HepG2 (cell line): Measurements from ENCODE around the gene NCOA6. TPM values are rescaled to one million over a fixed set of nuclear protein-coding genes. Genes with fewer than 3 reads are reported as not detected.

Experiments used
- BCL6 ChIP-seq: IDR thresholded peaks from 2 replicates; pipeline ENCODE4 v1.6.1; 2016; ENCODE audit warnings: missing genetic modification reagents, missing compliant biosample characterization
- CENPX ChIP-seq: sonication (generic); formaldehyde crosslinking; IDR thresholded peaks from 2 replicates; pipeline ENCODE4 v1.9.0; 2021; ENCODE audit warnings: mild to moderate bottlenecking, missing genetic modification reagents, moderate library complexity
- EED ChIP-seq: sonication (generic); formaldehyde crosslinking; IDR thresholded peaks from 2 replicates; pipeline ENCODE4 v1.5.0; 2020; ENCODE audit warnings: mild to moderate bottlenecking, missing genetic modification reagents
- FOXK2 ChIP-seq: fragments of 450-650 bp; IDR thresholded peaks from 2 replicates; pipeline ENCODE4 v1.6.1; 2016
- PPARG ChIP-seq: conservative IDR thresholded peaks from 2 replicates; pipeline ENCODE4 v1.6.1; 2016; ENCODE audit warnings: missing biosample characterization, missing genetic modification reagents
- SAP130 ChIP-seq: IDR thresholded peaks from 2 replicates; pipeline ENCODE4 v1.6.1; 2016; ENCODE audit warnings: low read depth
- TBX2 ChIP-seq: sonication (generic); formaldehyde crosslinking; IDR thresholded peaks from 2 replicates; pipeline ENCODE4 v1.5.0; 2020; ENCODE audit warnings: missing genetic modification reagents, mild to moderate bottlenecking, borderline replicate concordance
- ZMAT3 ChIP-seq: sonication (generic); formaldehyde crosslinking; conservative IDR thresholded peaks from 2 replicates; pipeline ENCODE4 v1.7.0; 2021; ENCODE audit warnings: missing genetic modification reagents
- ZNF354B ChIP-seq: sonication (generic); formaldehyde crosslinking; IDR thresholded peaks from 2 replicates; pipeline ENCODE4 v1.8.0; 2022; ENCODE audit warnings: mild to moderate bottlenecking, missing genetic modification reagents
- ZNF441 ChIP-seq: sonication (generic); formaldehyde crosslinking; IDR thresholded peaks from 2 replicates; pipeline ENCODE4 v1.7.0; 2021; ENCODE audit warnings: missing genetic modification reagents, borderline replicate concordance
- ZNF672 ChIP-seq: sonication (generic); formaldehyde crosslinking; IDR thresholded peaks from 2 replicates; pipeline ENCODE4 v1.8.1; 2022; ENCODE audit warnings: missing genetic modification reagents
- polyA plus RNA-seq, 8 experiments: library from polyadenylated mRNA; depleted of rRNA in 3 of 8; stranded (reverse) in 7 of 8; unstranded in 1 of 8; fragments of >200 nt; fragmentation: Illumina TruSeq in 4 of 8; extraction: Trizol in 4 of 8; gene quantifications; 2 replicates each; pipeline versions ENCODE4 v1.2.1 to v1.2.3, GENCODE V29; 2011 to 2016; ENCODE audit warnings: low read depth in 4 of 8, missing spikeins in 1 of 8, mixed read lengths in 1 of 8; ENCODE audit not compliant: insufficient read depth in 1 of 8
- total RNA-seq, 5 experiments: library from RNA; depleted of rRNA; stranded (reverse); fragments of >200 nt; fragmentation: Illumina TruSeq; extraction: Trizol; gene quantifications; 2 replicates each; pipeline ENCODE4 v1.2.3, GENCODE V29; 2016; ENCODE audit warnings: low read depth in 1 of 5
- TF ChIP-seq, protein P1 (sequence below): sonication (generic); formaldehyde crosslinking; IDR thresholded peaks from 2 replicates; pipeline ENCODE4 v1.5.0; 2020; ENCODE audit warnings: mild to moderate bottlenecking, missing genetic modification reagents, borderline replicate concordance
- TF ChIP-seq, protein P2 (sequence below): sonication (generic); formaldehyde crosslinking; IDR thresholded peaks from 2 replicates; pipeline ENCODE4 v1.8.1; 2023; ENCODE audit warnings: missing genetic modification reagents, mild to moderate bottlenecking, borderline replicate concordance
- TF ChIP-seq, protein P3 (sequence below): IDR thresholded peaks from 2 replicates; pipeline ENCODE4 v1.6.1; 2018; ENCODE audit warnings: missing genetic modification reagents, mild to moderate bottlenecking, missing compliant biosample characterization
- TF ChIP-seq, protein P4 (sequence below): sonication (generic); formaldehyde crosslinking; IDR thresholded peaks from 2 replicates; pipeline ENCODE4 v1.5.1; 2020; ENCODE audit warnings: missing genetic modification reagents, mild to moderate bottlenecking, borderline replicate concordance
- TF ChIP-seq, protein P5 (sequence below): sonication (generic); formaldehyde crosslinking; IDR thresholded peaks from 2 replicates; pipeline ENCODE4 v1.4.0; 2020; ENCODE audit warnings: mild to moderate bottlenecking, missing genetic modification reagents
- TF ChIP-seq, protein P6 (sequence below): conservative IDR thresholded peaks from 2 replicates; pipeline ENCODE4 v1.6.1; 2018; ENCODE audit warnings: missing genetic modification reagents
- TF ChIP-seq, protein P7 (sequence below): sonication (generic); formaldehyde crosslinking; IDR thresholded peaks from 2 replicates; pipeline ENCODE4 v1.4.0; 2020; ENCODE audit warnings: low read depth, mild to moderate bottlenecking, missing genetic modification reagents
- TF ChIP-seq, protein P8 (sequence below): fragments of 450-650 bp; IDR thresholded peaks from 2 replicates; pipeline ENCODE4 v1.6.1; 2017

Gene NCOA6
- total and polyA plus RNA-seq, 2 of the 13 experiments (the other 11 are each of a cell fraction or from before 2014, with no cell fraction given) = 11.2 to 29.3 TPM

DNA sequence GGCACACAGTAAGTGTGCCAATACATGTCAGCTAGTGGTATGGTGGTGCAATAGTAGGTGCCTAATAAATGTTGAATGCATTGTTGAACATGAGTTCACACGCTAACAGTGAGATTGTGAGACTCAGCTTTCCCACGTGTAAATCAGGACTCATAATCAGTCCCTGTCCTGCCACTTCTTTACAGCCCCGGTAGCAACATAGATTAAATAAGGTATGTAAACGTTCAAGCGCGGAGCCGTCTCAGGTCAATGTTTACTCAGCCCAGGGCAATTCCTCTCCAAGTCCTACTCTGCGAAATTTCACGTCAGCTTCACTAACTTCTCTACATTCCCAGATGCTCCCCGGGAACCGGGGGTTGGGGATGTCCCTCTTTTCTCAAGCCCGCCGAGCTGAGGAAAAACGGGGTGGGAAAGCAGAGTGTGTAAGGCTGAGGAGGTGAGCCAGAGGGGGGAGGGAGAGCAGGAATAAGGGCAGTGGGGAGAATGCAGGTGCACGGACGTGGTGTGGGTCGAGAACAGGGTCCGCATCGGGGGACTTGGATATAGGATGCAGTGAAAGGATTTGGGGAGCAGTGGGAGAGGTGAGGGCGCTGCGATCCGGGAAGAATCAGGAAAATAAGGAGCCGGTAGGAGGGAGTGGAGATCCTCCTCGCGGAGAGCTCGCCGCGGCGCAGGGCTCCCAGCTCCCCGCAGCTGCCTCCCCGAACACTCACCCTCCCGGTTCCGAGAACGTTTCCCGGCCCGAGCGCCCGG lies 121.9 kb downstream of the NCOA6 start (continued):
- TF ChIP-seq, protein P1, sequence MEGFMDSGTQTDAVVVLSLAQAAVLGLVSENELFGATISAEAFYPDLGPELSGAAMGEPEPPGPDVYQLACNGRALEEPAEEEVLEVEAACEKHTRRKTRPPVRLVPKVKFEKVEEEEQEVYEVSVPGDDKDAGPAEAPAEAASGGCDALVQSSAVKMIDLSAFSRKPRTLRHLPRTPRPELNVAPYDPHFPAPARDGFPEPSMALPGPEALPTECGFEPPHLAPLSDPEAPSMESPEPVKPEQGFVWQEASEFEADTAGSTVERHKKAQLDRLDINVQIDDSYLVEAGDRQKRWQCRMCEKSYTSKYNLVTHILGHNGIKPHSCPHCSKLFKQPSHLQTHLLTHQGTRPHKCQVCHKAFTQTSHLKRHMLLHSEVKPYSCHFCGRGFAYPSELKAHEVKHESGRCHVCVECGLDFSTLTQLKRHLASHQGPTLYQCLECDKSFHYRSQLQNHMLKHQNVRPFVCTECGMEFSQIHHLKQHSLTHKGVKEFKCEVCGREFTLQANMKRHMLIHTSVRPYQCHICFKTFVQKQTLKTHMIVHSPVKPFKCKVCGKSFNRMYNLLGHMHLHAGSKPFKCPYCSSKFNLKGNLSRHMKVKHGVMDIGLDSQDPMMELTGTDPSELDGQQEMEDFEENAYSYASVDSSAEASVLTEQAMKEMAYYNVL = no peak
- TF ChIP-seq, protein P2, sequence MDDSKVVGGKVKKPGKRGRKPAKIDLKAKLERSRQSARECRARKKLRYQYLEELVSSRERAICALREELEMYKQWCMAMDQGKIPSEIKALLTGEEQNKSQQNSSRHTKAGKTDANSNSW = no peak
- peak; percentile 31 for TF ChIP-seq EED (CRISPR knock-in tag)
- TF ChIP-seq FOXK2 = no peak; the same call in none of the 2 replicates
- TF ChIP-seq BCL6 (CRISPR knock-in tag) = peak; percentile 70
- TF ChIP-seq, protein P3, sequence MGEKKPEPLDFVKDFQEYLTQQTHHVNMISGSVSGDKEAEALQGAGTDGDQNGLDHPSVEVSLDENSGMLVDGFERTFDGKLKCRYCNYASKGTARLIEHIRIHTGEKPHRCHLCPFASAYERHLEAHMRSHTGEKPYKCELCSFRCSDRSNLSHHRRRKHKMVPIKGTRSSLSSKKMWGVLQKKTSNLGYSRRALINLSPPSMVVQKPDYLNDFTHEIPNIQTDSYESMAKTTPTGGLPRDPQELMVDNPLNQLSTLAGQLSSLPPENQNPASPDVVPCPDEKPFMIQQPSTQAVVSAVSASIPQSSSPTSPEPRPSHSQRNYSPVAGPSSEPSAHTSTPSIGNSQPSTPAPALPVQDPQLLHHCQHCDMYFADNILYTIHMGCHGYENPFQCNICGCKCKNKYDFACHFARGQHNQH (CRISPR knock-in tag) = peak; percentile 86
- no peak for TF ChIP-seq CENPX (CRISPR knock-in tag)
- peak; percentile 29; the same call in 1 of the 2 replicates for TF ChIP-seq PPARG
- TF ChIP-seq, protein P4, sequence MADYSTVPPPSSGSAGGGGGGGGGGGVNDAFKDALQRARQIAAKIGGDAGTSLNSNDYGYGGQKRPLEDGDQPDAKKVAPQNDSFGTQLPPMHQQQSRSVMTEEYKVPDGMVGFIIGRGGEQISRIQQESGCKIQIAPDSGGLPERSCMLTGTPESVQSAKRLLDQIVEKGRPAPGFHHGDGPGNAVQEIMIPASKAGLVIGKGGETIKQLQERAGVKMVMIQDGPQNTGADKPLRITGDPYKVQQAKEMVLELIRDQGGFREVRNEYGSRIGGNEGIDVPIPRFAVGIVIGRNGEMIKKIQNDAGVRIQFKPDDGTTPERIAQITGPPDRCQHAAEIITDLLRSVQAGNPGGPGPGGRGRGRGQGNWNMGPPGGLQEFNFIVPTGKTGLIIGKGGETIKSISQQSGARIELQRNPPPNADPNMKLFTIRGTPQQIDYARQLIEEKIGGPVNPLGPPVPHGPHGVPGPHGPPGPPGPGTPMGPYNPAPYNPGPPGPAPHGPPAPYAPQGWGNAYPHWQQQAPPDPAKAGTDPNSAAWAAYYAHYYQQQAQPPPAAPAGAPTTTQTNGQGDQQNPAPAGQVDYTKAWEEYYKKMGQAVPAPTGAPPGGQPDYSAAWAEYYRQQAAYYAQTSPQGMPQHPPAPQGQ (CRISPR knock-in tag) = no peak
- TF ChIP-seq ZNF441 (CRISPR knock-in tag) = 0 out of 2 replicates have a peak, but pooled peaks have one; percentile 11
- peak; percentile 37; the same call in 1 of the 2 replicates for TF ChIP-seq ZMAT3
- TF ChIP-seq ZNF354B (CRISPR knock-in tag) = no peak; the same call in none of the 2 replicates
- TF ChIP-seq SAP130 = peak; percentile 82
- TF ChIP-seq, protein P5, sequence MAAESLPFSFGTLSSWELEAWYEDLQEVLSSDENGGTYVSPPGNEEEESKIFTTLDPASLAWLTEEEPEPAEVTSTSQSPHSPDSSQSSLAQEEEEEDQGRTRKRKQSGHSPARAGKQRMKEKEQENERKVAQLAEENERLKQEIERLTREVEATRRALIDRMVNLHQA (CRISPR knock-in tag) = 0 out of 2 replicates have a peak, but pooled peaks have one; percentile 39
- TF ChIP-seq, protein P6, sequence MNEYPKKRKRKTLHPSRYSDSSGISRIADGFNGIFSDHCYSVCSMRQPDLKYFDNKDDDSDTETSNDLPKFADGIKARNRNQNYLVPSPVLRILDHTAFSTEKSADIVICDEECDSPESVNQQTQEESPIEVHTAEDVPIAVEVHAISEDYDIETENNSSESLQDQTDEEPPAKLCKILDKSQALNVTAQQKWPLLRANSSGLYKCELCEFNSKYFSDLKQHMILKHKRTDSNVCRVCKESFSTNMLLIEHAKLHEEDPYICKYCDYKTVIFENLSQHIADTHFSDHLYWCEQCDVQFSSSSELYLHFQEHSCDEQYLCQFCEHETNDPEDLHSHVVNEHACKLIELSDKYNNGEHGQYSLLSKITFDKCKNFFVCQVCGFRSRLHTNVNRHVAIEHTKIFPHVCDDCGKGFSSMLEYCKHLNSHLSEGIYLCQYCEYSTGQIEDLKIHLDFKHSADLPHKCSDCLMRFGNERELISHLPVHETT (CRISPR knock-in tag) = 0 out of 2 replicates have a peak, but pooled peaks have one; percentile 33
- TF ChIP-seq TBX2 = peak; percentile 72; the same call in 1 of the 2 replicates
- TF ChIP-seq, protein P7, sequence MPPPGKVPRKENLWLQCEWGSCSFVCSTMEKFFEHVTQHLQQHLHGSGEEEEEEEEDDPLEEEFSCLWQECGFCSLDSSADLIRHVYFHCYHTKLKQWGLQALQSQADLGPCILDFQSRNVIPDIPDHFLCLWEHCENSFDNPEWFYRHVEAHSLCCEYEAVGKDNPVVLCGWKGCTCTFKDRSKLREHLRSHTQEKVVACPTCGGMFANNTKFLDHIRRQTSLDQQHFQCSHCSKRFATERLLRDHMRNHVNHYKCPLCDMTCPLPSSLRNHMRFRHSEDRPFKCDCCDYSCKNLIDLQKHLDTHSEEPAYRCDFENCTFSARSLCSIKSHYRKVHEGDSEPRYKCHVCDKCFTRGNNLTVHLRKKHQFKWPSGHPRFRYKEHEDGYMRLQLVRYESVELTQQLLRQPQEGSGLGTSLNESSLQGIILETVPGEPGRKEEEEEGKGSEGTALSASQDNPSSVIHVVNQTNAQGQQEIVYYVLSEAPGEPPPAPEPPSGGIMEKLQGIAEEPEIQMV = no peak
- TF ChIP-seq ZNF672 = no peak
- TF ChIP-seq, protein P8, sequence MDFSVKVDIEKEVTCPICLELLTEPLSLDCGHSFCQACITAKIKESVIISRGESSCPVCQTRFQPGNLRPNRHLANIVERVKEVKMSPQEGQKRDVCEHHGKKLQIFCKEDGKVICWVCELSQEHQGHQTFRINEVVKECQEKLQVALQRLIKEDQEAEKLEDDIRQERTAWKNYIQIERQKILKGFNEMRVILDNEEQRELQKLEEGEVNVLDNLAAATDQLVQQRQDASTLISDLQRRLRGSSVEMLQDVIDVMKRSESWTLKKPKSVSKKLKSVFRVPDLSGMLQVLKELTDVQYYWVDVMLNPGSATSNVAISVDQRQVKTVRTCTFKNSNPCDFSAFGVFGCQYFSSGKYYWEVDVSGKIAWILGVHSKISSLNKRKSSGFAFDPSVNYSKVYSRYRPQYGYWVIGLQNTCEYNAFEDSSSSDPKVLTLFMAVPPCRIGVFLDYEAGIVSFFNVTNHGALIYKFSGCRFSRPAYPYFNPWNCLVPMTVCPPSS = no peak
